SK-MEL-5 (cell line): Measurements from ENCODE around the gene FASN. TPM values are rescaled to one million over a fixed set of nuclear protein-coding genes. Genes with fewer than 3 reads are reported as not detected.

ENCODE experiments used
- DNase-seq: peaks from one replicate; pipeline ENCODE4 v3.0.0-alpha.2; 2016; ENCODE audit warnings: low read depth, low spot score
- in situ Hi-C: cut with HindIII; loops from 2 replicates; pipeline ENCODE4 v1.10.0; 2016; ENCODE audit warnings: low sequenced_read_pairs, high pct_unique_total_duplicates, low pct_unique_long_range_greater_than_20kb
- total RNA-seq: library from RNA; depleted of rRNA; stranded (reverse); fragments of >200 nt; shearing (Covaris generic); gene quantifications from 2 replicates; pipeline ENCODE4 v1.2.3, GENCODE V29; 2014

Gene FASN
- total RNA-seq, 1 experiment from 2014 or later: 147 TPM

- no peak for DNase-seq
- in situ Hi-C loops: no loop called here
Measured at GRCh38 chr17:82084373-82085030, 13.5 kb downstream of the FASN start.

DNA sequence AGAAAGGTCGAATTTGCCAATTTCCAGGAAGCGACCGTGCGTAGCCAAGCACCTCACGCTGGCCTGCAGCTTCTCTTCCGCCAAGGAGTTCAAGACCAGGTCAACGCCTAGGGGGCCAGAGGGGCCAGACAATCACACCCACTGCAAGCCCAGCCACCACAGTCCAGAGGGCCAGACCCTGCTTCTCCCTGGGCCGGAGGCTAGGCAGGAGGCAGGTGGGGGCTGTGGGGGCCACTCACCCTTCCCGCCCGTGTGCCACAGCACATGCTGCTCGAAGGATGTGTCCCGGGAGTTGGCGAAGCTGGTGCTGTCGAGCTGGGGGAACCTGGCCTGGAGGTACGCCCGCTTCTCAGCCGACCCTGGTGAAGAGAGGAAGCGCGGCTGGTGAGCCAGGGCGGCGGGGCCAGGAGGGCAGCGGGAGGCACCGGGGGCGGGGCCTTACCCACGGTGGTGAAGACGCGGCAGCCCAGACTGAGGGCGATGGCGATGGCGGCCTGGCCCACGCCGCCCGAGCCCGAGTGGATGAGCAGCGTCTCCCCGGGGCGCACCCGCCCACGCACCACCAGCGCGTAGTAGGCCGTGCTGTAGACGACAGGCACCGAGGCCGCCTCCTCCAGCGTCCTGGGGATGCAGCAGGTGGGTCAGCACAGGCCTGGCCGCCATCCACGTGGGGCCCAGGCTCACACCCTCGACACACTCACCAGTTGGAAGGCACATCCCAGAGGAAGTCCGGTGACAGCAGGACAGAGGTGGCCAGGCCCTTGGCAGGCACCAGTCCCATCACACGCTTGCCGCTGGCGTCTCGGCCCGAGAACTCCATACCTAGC lies 14.3 kb downstream of the FASN start:
- DNase-seq: no peak
- in situ Hi-C loops: no loop called here

GRCh38 chr17:82083009-82083408 lies 15.0 kb downstream of the FASN start:
- DNase-seq: no peak
- in situ Hi-C loops: no loop called here

GRCh38 chr17:82082456-82082855 lies 15.6 kb downstream of the FASN start:
- in situ Hi-C loops: no loop called here
- no peak for DNase-seq

DNA sequence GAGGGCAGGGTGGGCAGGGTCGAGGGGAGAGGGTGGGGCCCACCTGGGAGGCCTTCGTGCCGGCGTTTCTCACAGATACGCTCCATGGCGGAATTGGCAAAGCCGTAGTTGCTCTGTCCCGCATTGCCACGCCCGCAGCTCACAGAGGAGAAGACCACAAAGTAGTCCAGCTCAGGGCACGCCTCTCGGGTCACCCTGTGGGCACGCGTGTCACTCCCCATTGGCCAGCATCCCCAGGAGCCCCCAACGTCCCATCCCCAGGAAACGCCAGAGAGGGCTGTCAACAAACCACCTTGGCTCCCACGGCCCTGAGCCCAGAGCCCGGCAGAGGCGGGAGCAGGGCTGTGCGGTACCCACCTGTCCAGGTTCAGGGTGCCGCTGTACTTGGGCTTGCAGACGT lies 16.1 kb downstream of the FASN start:
- DNase-seq: no peak

GRCh38 chr17:82081546-82081945 lies 16.5 kb downstream of the FASN start:
- DNase-seq: no peak
- in situ Hi-C loops: no loop called here

More for the DNA sequence above, 16.1 kb downstream of the FASN start:
- in situ Hi-C loops: no loop called here

DNA sequence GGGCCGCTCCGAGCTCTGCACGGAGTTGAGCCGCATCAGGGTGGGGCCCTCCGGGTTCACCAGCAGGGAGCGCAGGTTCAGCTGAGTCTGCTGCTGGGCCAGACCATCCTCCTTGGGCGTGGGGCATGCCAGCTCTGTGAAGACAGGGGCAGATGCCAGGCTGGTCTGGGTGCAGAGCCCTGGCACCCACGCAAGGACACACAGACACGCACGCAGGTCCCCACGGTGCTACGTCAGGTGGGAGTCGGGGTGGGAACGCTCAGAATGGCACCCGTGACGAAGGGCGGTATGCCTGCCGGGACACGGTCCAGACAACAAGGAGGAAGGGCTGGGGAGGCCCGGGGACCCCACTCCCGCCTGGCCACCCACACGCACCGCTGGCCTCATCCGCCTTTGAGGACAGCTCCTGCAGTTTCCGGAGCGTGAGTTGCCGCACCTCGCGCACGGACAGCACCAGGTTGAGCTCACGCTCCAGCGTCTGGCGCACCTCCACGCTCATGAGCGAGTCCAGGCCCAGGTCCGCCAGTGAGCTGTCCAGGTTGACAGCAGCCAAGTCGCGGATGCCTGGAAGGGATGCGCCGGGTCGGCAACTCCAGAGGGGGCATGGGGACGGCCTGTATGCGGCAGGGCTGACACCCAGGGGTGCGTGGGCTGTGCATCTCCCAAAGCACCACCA lies 17.1 kb downstream of the FASN start:
- in situ Hi-C loops: no loop called here
- DNase-seq: no peak

DNA sequence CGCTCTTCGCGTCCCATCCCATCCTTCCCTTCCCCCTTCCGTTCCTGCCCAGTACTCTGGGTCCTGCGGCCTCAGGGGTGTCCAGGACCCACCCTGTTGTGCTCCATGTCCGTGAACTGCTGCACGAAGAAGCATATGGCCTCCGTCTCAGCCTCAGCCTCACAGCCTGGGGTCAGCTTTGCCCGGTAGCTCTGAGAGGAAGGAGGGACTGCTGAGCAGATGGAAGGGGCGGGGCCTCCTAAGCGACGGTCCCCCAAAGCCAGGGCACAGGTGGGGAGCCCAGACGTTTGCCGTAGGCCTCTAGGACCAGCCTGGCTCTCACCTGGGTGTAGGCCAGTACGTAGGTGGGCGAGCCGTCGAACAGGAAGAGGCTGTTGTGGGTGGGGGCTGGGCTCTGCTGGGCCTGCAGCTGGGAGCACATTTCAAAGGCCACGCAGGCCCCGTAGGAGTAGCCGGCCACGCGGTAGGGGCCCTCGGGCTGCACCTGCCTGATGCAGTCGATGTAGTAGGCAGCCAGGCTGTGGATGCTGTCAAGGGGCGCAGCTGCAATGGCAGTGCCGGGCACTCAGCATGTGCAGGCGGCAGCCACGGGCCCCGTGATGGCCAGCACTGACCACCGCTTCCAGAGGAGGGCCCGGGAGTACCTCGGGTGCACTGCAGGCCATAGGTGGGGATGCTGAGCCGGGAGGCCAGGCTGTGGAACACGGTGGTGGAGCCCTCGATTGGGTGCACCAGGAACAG lies 17.8 kb downstream of the FASN start:
- in situ Hi-C loops: no loop called here
- DNase-seq: no peak

GRCh38 chr17:82079001-82079677 lies 18.9 kb downstream of the FASN start:
- DNase-seq: no peak
- in situ Hi-C loops: no loop called here

- in situ Hi-C loops: no loop called here
- no peak for DNase-seq
Measured at GRCh38 chr17:82078433-82078832, 19.6 kb downstream of the FASN start.

DNA sequence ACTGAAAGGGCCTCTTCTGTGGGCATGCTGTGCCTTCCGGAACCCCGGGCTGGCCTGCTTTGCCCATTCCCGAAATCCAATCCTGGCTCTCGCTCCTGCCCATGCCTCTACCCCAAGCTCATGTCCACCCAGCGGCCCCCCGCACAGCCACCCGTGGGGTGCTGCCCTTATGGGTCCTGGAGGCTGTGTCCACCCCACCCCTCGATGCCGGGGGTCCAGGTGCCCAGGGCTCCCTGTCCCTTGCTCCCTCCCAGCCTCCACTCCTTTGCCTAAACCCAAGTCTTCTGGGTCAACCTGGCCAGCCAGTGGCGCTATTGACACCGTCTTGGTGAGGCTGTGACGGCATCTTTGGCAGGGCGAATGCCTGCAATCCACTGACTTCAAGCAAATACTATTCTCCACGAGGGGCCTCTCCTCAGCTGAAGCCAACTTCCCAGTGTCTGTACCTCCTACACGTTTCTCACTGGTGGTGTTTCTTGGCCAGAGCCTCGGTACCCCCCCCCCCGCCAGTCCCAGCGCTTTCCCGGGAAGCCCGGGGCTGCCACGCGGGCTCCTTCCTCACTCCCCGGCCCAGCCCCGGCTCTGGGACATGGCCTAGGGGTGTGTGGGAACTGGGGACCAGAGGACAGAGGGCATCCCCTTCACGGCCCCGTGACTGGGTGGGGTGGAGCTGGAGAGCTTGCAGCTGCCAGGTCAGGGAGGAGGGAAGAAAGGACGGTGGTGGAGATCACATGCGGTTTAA lies 20.2 kb downstream of the FASN start:
- DNase-seq: peak; percentile 43
- in situ Hi-C loops: no loop called here

DNA sequence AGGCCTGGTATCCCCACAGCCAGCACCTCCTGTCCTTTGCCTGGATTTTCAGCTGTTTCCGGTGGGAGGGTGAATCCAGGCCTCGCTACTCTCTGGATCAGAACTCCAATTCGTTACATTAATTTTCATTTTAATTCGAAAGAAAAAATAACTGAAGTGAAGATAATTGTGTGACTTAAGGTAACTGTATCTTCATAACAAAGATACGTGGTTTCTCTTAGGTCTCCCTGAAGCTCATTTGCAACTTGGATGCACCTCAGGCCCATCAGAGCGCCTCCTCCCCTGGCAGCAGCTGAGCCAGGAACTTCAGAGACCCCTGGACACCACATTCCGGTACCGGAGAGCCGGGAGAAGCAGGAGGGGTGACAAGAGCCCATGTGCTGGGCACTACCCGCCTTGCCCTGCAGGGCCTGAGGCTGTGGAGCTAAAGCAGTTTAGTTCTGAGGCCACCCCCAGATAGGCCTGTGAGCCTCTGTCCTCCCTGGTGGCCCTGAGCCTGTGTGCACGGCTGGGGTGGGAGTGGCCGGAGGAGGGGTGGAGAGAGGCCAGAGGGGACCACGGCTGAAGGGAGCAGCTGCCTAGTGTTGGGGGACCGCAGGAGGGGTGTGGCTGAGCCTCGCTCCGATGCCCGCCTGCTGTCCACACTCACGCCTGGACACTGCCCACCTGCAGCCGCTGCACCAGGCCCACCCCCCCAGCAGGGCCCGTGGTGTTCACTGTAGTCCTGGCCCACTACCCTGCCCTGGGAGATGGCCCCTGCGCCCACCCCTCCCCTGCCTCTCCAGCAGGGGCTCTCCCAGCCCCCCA lies 21.0 kb downstream of the FASN start:
- DNase-seq: no peak
- in situ Hi-C loops: no loop called here

DNA sequence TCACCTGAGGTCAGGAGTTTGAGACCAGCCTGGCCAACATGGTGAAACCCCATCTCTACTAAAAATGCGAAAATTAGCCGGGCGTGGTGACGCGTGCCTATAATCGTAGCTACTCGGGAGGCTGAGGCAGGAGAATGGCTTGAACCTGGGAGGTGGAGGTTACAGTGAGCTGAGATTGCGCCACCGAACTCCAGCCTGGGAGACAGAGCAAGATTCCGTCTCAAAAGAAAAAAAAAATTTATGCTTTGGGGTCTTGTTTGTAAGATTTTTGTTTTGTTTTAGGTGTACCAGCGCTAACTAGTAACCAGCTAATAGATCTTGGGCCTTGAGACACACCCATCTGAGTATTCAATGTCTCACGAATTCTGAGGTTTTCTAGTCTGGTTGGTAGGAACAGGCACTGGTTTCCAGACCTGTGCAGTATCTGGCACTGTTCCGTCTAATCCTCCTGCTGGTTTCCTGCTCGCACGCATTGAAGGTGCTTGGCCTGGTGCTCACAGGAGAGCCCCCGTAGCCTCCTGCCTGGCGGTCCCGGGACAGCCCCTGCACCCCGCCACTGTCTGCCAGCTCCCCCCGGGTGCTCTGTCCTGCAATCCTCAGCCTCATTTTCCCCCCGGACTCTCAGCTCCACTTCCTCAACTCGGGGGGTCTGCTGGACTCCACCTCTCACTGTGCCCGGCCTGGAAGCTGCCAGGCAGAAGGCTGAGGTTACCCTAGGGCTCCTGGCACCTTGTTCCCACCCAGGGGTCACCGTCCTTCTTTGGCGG lies 21.8 kb downstream of the FASN start:
- in situ Hi-C loops: no loop called here

DNA sequence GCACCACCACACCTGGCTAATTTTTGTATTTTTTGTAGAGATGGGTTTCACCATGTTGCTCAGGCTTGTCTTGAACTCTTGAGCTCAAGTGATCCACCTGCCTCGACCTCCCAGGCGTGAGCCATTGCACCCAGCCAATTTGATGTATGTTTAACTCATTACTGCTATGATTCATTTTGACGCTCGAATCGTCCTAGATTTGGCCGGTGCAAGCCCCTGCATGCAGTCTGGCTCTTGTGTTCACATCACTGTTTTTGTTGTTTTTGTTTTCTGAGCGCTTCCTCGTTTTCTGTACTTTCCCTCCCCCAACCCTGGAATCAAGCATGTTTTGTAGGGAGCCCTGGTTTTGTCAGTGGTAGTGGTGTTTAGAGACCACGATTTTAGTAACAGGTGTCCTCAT lies 24.6 kb downstream of the FASN start:
- in situ Hi-C loops: no loop called here

More for the DNA sequence above, 21.8 kb downstream of the FASN start:
- DNase-seq: no peak

DNA sequence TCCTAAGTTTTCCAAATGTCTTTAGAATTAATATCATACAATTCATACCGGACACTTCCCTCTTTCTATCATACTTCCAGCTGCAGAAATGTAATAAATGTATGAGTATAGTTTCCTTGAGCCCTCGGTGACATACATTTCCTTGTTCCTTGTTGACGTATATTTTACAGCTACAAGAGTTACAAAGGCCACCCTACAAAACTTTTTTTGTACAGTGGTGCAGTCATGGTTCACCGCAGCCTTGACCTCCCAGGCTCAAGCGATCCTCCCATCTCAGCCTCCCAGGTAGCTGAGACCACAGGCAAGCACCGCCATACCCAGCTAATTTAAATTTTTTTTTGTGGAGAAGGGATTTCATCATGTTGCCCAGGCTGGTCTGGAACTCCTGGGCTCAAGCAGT lies 25.2 kb downstream of the FASN start:
- in situ Hi-C loops: no loop called here
- DNase-seq: no peak

More for the DNA sequence above, 24.6 kb downstream of the FASN start:
- no peak for DNase-seq
